ENCODE measurements around the gene ICOS.
A peak's percentile ranks its signal among the peaks of the same experiment; 100 is the strongest.
"Not testable (repeated sequence)": the region's sequence is repeated elsewhere in the genome, so short reads cannot be mapped to it uniquely, and the experiment has no call there.

ICOS gene

DNA sequence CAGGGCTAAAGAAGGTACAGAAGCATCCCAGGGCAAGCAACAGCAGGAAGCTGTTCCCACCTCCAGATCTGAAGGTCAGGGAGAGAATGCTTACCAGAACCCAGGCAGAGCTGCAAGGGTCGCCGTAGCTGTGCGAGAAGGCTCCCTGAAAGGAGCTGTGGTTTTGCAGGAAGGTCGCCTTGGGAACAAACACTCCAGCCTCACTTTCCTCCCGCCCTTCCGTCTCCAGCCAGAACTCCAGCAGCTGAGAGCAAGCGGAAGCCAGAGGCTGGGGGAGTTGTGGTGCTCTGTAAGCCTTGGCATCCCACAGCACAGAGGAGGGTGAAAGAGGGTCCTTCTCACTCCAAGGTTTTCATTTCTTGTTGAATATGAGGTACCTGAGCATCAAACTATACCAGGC lies 18.3 kb upstream of the ICOS start:
- DNase-seq (ENCODE audit: low read depth) = no peak

DNA sequence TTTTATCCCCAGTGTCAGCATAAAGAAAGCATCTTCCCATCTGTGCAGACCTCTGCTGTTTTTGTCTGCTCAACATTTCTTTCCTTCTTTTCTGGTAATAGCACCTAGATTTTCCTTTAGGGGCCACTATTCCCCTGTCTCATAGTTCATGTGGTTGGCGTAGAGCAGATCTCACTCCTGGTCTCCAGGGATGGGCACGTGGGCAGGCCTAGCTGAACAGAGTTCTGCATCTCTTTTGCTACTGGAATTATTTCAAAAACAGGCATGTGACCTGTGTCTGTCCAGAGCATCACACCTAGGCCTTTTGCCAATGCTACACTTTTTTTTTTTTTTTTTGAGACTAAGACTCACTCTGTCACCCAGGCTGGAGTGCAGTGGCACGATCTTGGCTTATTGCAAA lies 17.7 kb upstream of the ICOS start:
- DNase-seq (ENCODE audit: low read depth) = no peak

DNA sequence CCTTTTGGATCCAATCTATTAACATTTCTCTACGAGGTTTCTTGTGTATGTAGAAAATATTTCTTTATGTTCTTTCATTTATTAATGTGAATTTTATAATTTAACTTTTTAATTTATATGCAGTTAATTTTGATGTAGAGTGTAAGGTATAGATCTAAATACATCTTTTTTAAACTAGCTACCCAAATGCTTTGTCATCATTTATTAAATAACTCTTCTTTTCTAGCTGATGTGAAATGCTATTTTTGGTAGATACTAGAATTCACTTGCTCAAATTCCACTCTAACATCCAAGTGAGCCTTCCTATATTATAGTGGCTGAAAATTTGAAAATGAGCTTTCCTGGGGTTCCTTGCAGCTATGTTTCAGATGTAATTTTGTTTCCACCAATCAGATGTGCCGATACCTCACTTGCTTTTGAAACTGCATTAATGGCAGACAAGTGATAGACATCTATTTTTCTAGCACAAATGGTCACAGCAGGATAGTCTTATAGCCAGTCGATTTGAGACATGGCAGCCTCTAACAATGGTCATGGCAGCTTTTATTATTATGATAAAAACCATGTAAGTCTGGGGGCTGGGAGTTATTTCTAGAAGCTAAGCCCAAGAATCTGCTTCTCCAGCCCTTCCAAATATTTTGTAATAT lies 10.9 kb upstream of the ICOS start:
- DNase-seq (ENCODE audit: low read depth) = no peak

DNA sequence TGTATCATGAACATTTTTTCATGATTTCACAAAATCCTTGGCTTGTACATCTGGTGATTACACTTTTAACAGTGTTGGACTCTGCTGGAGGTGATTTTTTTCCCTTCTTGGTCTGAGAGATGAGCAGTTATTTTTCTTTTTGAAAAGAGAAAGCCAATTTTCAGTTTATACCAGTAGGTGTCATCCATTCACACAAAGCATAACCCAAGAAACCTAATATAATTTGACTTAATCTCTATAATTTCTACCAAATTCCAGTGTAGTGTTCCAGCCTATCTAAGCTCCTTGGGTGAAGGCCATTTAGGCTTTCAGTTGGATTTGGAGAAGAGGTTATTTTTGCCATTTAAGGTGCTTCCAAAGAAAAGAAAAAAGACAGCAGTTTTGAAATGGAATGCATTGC lies 7.7 kb upstream of the ICOS start:
- DNase-seq (ENCODE audit: low read depth) = peak; percentile 30

DNA sequence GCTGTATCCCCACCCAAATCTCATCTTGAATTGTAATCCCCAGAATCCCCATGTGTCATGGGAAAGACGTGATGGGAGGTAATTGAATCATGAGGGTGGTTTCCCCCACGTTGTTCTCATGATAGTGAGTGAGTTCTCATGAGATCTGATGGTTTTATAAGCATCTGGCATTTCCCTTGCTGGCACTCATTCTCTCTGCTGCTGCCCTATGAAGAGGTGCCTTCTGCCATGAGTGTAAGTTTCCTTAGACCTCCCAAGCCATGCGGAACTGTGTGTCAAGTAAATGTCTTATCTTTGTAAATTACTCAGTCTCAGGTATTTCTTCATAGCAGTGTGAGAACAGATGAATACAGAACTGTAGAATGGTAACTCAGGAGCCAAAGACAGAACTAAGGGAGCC lies 5.3 kb upstream of the ICOS start:
- not testable (repeated sequence) for DNase-seq (ENCODE audit: low read depth)

DNA sequence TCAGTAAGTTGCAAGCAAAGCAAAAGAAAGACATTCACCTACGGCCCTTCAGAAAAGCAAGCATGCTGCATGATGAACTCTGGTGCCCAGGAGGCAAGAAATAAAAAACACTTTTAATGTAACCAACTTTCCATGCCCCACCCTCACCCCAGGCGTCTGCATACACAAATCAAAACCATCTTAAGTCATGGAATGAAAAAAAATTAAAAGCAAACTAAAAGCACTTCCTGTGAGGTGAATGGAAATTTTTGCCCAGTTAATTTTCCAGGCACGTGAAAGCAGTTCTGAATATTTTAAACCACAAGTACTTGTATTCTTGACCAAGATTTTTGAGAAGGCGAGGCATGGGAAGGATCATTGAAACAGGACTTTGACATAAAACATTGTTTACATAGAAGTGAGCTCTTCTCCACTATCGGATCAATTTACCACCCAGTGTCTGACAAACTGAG lies 2.5 kb upstream of the ICOS start:
- DNase-seq (ENCODE audit: low read depth) = no peak

DNA sequence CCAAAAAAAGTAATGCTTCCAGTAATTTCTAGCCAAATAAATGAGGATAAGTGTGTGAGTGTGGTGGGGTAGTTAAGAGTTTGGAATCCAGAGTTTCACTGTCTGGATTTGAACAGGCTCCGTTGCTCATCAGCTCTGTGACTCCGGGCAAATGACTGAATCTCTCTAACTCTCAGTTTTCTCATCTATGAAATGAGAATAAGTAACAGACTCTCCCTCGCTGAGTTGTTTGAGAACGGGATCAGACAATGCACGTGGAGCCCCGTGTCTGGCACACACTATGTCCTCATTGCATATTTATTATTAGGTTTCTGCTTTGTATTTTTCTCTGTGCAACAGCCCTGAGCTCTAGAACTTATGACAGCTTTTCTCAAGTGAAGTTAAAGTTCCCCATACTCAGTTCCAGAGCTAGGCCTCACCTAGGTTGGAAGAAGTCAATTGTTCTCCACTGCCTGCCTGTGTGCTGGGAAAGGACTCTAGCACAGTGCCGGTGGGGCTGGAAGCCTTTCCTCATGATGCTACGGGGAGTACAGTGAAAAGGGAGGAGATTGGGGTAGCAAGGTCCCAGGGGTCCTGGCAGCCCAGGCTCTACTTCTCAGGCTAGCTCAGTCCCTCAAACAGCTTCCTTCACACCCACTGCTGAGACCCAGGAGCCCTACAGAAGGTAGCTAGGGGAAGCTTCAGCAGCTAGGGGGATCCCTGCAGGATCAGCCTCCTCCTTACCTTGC lies 1.7 kb upstream of the ICOS start:
- DNase-seq (ENCODE audit: low read depth) = no peak

DNA sequence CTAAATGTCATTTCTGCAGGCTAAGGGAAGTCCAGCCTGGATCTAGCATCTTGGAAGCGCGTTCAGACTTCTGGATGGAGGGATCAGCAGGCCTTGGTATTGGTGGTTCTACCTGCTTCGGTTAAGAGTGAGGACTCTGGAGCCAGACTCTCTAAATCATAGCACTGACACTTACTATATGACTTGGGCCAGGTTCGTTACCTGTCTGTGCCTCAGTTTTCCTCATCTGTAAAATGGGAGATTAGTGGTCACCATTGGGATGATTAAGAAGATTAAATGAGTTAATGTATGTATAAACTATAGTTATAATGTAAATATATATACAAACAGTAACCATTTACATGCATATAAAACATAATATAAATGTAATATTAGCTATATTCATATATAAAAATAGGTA lies 995 bp upstream of the ICOS start:
- DNase-seq (ENCODE audit: low read depth) = no peak

DNA sequence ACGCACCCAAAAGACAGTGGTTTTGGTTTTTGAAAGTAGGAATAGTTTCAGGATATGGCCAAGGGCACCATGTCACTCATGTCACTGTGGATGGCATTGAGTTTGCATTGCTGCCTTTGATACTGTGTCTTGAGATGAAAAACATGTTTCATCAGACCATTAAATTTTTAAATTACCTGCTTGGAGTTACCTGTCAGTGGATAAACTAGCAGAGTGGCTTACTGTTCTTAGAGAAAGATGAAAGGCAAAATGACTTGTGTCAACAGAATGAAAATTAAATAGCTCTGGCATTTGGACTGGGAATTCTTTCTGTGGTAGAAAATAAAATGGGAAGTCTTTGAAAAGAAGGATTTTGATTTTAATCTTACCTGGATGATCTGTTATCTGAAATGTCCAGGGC lies 386 bp downstream of the ICOS start:
- DNase-seq (ENCODE audit: low read depth) = no peak

DNA sequence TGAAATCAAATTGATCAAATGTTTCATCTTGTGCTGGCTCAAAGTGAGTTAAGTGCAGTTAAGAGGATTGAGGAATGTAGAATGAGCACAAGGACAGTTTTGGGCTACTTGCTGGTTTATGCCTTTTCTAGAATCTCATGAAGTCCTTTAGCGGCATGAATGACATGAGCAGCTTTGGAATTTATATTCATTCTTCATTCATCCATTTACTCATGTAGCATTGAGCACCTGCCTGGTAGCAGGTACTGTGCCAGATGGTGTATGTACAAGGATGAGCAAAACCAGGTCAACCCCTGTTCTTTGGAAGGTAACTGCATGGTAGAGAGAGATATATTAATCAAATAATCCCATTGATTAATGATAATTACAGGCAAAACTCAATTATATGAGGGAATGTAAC lies 1.2 kb downstream of the ICOS start:
- no peak for DNase-seq (ENCODE audit: low read depth)

DNA sequence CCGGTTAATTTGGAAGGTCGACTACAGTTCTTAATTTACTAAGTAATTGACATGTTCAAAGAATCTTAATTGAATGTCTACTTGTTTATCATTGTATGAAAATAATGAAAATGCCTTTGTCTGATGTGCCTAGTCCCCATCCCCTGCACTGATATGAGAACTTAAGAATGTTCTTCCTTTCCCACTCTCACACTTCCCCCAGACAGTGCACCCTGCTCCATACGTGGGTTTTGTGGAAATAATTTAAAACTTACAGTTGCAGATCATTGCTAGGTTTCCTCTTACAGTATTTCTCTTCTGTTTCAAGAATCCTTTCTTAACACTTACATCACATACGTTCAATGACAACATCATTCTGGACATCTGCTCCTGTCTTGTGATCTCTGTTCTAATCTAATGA lies 3.5 kb downstream of the ICOS start:
- no peak for DNase-seq (ENCODE audit: low read depth)

DNA sequence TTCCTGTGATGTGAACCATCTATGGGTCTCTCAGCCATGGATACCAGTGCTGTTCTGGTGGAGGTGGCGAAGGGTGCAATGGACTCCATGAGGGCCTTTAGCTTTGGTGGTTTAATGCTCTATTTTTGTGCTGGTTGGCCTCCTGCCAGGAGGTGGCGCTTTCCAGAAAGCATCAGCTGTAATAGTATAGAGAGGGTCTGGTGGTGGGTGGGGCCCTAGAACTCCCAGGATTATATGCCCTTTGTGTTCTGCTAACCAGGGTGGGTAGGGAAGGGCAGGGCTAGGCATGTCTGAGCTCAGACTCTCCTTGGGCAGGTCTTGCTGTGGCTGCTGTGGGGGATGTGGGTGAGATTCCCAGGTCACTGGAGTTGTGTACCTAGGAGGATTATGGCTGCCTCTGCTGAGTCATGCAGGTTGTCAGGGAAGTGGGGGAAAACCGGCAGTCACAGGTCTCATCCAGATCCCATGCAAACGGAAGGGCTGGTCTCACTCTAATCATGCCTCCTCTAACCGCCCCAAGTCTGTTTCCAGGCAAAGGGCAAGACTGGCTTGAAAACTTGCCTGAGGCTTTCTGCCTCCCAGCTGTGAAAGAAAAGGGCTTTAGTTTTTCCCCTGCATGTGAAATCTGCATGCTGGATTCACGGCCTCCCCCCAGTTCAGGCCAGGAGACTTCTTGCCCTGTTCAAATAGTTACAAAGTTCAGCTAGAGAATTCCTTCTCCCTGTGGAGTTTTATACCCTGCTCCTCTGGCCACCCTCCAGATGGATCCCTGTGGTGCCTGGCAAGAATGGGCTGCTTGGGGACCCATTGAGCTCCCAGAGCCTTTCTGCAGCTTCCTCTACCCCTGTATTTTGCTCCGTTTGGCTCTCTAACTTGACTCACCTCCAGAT lies 7.2 kb downstream of the ICOS start:
- DNase-seq (ENCODE audit: low read depth) = not testable (repeated sequence)

DNA sequence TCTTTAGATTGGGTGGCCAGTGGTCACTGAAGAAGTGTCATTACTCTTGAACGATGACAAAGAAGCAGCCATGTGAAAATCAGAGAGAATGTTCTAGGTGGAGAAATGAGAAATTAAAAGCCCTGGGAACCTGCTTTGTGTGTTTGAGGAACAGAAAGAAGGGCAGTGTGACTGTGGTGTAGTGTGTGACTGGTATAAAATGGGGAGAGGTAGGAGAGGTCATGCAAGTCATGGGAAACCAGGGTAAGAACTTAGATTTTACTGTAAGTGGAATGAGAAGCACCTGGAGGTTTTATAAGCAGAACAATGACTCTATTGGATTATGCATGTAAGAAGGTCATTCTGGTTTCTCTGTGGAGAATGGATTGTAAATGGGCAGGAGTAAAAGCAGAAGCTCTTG lies 12.2 kb downstream of the ICOS start:
- no peak for DNase-seq (ENCODE audit: low read depth)

DNA sequence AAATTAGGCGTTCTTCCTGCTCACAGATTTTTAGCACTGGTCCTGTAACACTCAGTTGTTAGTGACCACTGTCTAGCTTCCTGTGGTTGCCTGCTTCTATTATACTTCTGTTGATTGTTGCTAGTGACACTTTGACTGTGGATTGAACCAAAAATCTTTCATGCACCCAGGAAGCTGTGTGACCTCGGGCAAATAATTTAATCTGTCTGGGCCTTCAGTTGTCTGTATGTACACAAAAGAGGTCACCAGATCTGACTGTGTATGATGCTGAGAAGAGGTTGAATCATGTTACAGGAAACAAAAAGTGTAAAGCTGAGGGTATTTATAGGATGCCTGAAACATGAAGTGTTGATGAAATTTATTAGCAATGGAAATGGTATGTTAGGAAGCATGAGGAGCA lies 12.7 kb downstream of the ICOS start:
- peak; percentile 68 for DNase-seq (ENCODE audit: low read depth)

DNA sequence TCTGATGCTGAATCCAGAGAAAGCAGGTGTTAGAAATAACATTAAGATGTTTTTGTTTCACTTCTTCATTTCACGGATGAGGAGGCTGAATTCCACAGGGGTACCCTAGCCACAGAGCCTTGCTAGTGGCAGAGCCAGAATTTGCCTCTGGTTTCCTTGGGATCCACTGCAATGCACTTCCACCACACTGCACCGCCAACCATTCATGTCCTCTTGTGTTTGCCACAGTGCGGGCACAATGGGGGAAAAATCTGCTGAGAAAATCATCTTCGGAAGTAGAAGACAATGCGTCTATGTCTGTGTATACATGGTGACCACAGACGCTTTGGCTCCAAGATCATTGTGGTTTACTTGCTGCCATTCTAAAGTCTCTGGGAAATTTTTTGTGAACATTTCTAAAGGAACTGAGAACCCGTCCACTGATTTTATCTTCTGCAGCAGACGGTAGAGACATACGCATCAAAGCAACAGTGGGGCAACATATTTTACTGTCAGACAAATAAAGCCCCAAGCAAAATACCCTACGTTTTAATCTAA lies 14.9 kb downstream of the ICOS start:
- no peak for DNase-seq (ENCODE audit: low read depth)

DNA sequence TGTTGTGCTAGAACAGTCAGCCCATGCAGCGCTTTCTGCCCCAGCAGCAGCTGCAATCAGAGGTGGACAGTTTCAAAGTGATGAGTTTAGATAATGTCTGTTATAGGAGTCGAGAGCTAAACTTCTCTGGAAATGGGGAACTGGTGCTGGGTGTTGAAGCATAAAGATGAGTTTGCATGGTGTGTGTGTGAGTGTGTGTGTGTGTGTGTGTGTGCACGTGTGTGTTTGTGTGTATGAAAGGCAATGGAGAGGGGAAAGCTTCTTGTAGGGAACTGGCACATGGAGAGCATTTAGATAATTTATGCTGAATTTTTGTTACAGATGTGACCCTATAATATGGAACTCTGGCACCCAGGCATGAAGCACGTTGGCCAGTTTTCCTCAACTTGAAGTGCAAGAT lies 22.7 kb downstream of the ICOS start:
- DNase-seq (ENCODE audit: low read depth) = no peak

DNA sequence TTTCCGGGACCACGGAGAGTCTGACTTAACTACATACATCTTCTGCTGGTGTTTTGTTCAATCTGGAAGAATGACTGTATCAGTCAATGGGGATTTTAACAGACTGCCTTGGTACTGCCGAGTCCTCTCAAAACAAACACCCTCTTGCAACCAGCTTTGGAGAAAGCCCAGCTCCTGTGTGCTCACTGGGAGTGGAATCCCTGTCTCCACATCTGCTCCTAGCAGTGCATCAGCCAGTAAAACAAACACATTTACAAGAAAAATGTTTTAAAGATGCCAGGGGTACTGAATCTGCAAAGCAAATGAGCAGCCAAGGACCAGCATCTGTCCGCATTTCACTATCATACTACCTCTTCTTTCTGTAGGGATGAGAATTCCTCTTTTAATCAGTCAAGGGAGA lies 23.1 kb downstream of the ICOS start:
- no peak for DNase-seq (ENCODE audit: low read depth)

DNA sequence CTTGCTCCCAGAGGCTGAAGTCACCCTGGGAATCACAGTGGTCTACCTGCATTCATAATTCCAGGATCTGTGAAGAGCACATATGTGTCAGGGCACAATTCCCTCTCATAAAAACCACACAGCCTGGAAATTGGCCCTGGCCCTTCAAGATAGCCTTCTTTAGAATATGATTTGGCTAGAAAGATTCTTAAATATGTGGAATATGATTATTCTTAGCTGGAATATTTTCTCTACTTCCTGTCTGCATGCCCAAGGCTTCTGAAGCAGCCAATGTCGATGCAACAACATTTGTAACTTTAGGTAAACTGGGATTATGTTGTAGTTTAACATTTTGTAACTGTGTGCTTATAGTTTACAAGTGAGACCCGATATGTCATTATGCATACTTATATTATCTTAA lies 24.2 kb downstream of the ICOS start:
- DNase-seq (ENCODE audit: low read depth) = no peak

DNA sequence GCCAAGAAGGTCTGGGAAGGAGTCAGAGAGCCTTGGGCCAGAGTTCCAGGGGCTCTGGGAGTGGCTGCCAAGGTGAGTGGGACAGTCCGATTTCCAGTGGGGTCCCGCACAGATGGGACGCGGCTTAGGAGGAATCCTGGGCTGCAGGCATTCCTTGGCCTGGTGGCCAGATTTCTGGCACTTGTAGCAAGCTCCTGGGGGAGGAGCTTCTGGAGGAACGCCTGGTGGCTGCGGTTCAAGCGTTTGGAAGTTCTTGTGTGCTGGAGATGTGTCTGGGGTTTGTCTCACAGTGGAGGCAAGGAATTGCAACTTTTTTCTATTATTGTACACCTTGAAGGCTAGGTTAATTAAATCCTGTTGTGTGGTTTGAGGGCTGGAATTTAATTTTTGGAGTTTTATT lies 28.6 kb downstream of the ICOS start:
- DNase-seq (ENCODE audit: low read depth) = not testable (repeated sequence)

DNA sequence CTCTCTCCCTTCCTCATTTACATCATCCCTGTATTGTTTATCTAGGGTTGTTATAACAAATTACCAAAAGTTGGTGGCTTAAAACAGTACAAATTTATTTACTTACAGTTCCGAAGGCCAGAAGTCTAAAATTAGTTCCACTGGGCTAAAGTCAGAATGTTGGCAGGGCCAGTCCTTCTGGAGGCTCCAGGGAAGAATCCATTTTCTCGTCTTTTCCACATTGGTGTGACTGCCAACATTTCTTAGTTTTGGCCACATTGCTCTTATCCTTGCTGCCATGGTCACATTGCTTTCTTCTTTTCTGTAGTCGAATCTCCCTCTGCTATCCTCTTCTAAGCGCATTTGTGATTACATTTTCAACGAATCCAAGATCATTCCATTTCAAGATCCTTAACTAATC lies 34.7 kb downstream of the ICOS start:
- no peak for DNase-seq (ENCODE audit: low read depth)

DNA sequence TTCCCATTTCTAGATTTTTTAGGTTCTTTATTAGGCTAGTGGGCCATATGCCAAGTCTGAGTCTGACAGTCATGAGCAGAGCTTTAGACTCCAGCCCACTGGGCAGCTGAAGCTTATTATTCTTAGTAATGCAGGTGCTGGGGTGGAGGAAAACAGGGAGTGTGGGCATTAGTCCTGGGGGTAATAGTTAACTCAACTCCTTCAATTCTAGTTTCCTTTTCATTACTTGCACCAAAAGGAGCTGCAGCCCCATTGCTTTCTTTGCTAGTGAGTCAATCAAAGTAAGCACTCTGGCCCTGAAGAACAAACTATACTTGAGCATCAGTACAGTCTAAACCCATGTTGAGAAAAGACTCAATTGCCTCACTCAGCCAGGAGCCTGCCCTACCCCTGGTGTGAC lies 35.5 kb downstream of the ICOS start:
- DNase-seq (ENCODE audit: low read depth) = no peak

DNA sequence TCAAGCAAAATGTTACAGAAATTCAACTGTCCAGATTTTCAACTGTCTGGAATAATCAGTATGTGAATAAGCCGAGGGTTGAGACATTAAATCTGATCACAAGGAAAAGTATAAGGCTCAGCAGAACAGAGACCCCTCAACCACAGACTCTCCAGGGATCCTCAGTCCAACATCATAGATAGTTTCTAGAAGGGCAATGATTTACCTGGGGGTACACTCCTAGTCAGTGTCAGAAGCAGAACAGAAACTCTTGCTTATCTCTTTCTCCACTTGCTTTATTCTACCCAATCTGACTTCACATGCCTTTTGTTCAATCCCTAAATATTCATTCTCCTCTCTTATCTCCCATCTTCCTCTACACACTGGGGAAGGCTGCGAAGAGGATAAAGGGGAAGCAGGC lies 36.4 kb downstream of the ICOS start:
- DNase-seq (ENCODE audit: low read depth) = no peak

DNA sequence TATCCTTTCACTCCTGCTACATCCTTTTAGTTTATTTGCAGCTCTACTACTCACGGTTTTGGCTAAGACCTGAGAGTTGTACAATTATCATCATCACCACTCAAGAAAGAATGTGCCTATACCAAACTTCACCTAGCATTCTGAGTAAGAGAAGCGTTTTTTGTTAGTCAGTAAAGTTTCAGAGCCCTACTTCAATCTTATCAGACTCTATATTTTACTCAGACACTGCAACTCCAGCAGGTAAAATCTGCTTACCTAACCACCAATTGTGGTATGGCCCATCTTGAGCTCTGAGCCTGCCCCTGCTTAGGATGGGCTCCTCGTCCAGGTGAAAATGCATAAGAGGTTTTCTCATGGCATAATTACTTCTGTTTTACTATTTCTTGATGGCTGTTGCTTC lies 37.1 kb downstream of the ICOS start:
- DNase-seq (ENCODE audit: low read depth) = no peak
